Uterus (tissue), 2 donors: ENCODE measurements around the gene UBE2R2.

ENCODE experiments used
- POLR2A ChIP-seq, 2 donors: fragments of 450-650 bp; IDR thresholded peaks; one replicate each; pipeline ENCODE4 v1.6.1; 2016; ENCODE audit warnings: antibody characterized with exemption in 2 of 2, mild to moderate bottlenecking in 1 of 2, moderate library complexity in 1 of 2
- TF ChIP-seq, protein P1 (sequence below), 4 experiments: fragments of 200-600 bp in 2 of 4; fragments of 450-650 bp in 2 of 4; sonication (generic) in 2 of 4; IDR thresholded peaks; one replicate each; pipeline ENCODE4 v1.5.1; 2016 to 2019; ENCODE audit warnings: antibody characterized with exemption in 4 of 4, mild to moderate bottlenecking in 2 of 4, moderate library complexity in 1 of 4

DNA sequence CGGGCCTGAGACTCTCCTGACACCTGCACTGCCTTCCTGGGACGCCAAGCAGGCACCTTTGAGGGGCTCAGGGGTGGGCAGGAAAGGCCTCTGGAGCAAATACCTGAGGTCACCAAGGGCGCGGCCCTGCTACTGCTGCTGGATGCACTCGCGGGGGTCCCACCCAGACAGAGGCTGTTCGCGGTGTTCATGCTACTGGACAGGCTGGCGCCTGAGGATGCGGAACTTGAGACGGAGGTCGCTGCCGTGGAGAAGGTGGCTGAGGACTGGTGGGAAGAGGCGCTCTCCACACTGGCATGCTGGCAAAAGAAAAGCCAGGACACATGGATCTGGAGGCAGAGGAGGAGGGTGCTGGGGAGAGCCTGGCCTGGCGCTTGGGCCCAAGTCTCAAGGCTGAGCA, 110.7 kb downstream of the UBE2R2 start:
- TF ChIP-seq, protein P1, sequence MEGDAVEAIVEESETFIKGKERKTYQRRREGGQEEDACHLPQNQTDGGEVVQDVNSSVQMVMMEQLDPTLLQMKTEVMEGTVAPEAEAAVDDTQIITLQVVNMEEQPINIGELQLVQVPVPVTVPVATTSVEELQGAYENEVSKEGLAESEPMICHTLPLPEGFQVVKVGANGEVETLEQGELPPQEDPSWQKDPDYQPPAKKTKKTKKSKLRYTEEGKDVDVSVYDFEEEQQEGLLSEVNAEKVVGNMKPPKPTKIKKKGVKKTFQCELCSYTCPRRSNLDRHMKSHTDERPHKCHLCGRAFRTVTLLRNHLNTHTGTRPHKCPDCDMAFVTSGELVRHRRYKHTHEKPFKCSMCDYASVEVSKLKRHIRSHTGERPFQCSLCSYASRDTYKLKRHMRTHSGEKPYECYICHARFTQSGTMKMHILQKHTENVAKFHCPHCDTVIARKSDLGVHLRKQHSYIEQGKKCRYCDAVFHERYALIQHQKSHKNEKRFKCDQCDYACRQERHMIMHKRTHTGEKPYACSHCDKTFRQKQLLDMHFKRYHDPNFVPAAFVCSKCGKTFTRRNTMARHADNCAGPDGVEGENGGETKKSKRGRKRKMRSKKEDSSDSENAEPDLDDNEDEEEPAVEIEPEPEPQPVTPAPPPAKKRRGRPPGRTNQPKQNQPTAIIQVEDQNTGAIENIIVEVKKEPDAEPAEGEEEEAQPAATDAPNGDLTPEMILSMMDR (IDR thresholded peaks at IDR 0.05): no peak
- TF ChIP-seq POLR2A (IDR thresholded peaks at IDR 0.05): no peak
